ENCODE results near the gene DNAJC7. TPM values are rescaled to one million over a fixed set of nuclear protein-coding genes. Genes with fewer than 3 reads are reported as not detected.
"Not testable (repeated sequence)": the region's sequence is repeated elsewhere in the genome, so short reads cannot be mapped to it uniquely, and the experiment has no call there.

Gene DNAJC7
- total RNA-seq, 1 donor, result 46.3 TPM

DNA sequence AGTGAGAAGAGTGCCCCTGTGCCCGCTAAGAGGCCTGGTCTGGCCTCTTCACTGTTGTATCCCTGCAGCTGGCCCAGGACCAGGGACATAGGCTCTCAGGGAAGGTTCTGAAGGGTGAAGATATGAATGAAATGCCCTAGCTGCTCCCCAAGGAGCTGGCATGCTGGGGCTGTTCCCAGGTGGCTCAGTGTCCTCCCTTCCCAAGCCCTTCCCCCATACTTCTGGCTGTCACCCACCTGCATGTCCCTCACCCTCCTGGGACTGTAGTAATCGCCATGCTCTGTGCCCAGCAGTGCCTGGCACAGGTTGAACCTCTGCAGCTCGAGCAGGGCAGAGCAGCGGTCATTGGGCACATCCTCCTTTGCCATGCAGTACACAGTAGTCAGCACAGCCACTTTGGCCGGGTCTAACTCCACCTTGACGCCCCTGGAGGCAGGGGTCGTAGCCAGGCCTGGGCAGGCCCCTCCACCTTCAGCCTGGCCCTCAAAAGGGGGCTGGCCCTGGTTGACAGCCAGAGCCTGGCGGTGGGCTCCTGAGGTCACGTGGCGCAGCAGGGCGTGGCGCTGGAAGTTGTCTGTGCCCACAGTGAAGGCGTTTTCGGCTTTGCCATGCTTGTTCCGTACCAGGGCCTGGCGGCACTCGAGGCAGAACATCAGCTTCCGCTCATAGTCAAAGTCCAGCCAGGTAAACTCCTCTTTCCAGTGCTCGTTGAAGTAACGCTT is 25.5 kb upstream of the DNAJC7 start:
- no peak for DNase-seq (ENCODE audit: low read depth in 2 of 3, low spot score in 2 of 3)

DNA sequence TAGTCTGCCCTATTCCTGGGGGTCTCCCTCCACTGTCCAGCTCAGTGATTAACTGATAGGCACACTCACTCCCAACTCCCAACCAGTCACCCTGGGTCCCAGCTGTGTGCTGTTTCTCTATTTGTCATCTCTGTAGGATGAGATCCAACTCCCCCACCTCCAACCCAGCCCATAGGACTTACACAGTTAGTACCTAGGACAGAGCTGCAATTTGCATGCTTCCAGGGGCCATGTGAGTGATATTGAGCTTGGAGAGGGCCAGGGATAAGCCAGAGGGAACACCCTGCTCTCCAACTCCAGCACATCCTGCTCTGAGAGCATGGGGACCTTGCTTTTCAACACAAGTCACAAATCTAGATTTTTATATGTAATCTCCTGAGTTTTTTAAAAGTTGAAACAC is 24.4 kb upstream of the DNAJC7 start:
- DNase-seq (ENCODE audit: low read depth in 2 of 3, low spot score in 2 of 3), result no peak

GRCh38 chr17:42040818-42041217 is 23.6 kb upstream of the DNAJC7 start:
- DNase-seq (ENCODE audit: low read depth in 2 of 3, low spot score in 2 of 3), result no peak

DNA sequence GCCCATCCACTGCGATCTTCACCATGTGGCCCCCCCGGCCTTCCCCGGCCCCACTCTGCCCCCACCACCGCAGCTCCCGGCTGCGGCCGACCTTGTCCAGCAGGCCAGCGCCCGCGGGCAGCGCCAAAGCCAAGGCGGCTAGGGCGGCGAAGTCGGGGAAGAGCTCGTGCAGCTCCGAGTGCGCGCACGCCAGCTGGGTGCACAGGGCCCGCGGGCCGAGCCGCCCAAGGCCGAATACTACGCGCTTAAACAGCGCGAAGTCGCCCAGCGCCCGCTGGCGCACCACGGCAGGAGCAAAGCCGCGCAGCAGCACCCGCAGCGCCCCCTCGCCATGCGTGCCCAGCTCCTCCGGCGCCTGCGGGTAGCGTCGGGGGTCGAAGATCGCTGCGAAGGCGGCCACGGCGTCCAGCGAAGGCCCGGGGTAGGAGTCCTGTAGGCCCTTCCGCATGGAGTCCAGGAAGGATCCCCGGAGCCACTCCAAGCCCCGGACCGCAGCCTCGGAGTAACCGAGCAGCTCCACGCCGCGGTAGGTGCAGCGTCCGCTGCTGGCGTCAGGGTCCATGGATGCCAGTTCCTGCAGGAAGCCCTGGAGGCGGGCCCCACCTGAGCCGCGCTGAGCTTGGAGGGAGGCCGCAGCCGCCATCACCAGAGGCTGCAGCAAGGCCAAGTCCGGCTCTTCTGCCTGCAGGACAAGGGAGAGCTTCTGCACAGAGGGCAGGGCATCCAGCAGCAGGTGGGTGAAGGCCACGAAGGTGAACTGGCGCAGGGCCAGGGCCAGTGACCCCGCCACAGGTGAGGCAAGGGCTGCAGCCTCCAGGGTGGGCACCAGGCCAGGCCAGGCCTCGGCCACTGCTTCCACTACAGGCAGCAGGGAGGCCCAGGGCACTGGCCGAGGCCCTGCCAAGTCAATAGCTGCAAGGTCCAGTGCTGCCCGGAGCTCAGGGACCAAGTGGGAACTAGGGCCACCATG is 22.8 kb upstream of the DNAJC7 start:
- DNase-seq (ENCODE audit: low read depth in 2 of 3, low spot score in 2 of 3), result peak in 1 of 3 donors; percentile 22

DNA sequence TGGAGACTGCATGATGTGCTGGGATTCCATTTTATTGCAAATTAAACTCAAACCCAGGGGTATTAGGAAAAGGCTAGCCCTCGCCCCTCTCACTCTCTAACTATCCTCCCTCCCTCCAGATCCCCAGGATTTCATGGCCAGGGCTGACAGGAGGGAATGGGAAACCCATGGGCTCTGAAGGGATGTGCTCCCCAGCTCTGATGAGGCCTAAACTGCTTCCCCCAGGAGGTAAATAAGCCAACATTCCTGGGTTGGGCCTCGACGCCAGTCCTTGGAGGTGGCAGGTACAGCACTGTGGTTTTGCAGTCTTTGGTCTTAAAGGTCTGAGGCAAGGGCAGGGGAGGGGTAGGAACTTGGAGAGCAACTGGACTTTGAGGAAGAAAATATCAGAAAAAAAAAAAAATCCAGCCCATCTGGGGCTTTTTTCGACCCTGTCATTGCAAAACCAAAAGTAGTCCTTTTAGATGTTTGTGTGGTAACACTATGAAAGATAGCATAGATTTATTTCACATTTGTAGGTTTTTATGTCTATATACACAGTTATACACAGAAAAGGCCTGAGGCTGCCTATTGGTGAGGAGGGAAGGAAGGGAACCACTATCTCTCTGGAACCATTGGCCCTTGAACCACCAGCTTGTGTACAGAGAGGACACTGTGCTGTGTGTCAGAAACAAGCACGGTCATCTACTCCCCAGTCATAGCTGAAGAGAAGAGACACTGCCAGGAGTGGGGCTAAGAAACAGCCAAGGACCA is 21.2 kb upstream of the DNAJC7 start:
- DNase-seq (ENCODE audit: low read depth in 2 of 3, low spot score in 2 of 3), result no peak

- DNase-seq (ENCODE audit: low read depth in 2 of 3, low spot score in 2 of 3), result no peak
Measured at GRCh38 chr17:42034059-42034458, 16.8 kb upstream of the DNAJC7 start.

- no peak for DNase-seq (ENCODE audit: low read depth in 2 of 3, low spot score in 2 of 3)
Measured at GRCh38 chr17:42031584-42031983, 14.3 kb upstream of the DNAJC7 start.

GRCh38 chr17:42028791-42029127 is 11.5 kb upstream of the DNAJC7 start:
- no peak for DNase-seq (ENCODE audit: low read depth in 2 of 3, low spot score in 2 of 3)

GRCh38 chr17:42027961-42028790 is 10.9 kb upstream of the DNAJC7 start:
- DNase-seq (ENCODE audit: low read depth in 2 of 3, low spot score in 2 of 3), result no peak

DNA sequence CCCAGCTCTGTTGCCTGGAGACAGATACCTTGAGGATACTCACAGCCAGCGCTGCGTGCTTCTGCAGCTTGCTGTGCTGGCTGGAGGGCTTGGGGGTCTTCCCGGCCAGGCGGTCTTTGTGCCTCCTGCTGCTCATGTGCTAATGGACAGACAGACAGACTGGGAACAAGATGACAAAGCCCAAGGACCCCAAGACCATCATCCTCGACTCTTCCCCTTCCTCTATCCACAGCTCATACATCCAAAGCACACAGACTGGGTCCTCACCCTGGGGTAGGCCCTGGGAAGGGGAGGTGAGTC is 10.3 kb upstream of the DNAJC7 start:
- DNase-seq (ENCODE audit: low read depth in 2 of 3, low spot score in 2 of 3), result no peak

- peak in 1 of 3 donors; percentile 59 for DNase-seq (ENCODE audit: low read depth in 2 of 3, low spot score in 2 of 3)
Measured at GRCh38 chr17:42026857-42027589, 9.8 kb upstream of the DNAJC7 start.

GRCh38 chr17:42025936-42026335 is 8.7 kb upstream of the DNAJC7 start:
- DNase-seq (ENCODE audit: low read depth in 2 of 3, low spot score in 2 of 3), result no peak

- no peak for DNase-seq (ENCODE audit: low read depth in 2 of 3, low spot score in 2 of 3)
Measured at GRCh38 chr17:42025191-42025579, 7.9 kb upstream of the DNAJC7 start.

DNA sequence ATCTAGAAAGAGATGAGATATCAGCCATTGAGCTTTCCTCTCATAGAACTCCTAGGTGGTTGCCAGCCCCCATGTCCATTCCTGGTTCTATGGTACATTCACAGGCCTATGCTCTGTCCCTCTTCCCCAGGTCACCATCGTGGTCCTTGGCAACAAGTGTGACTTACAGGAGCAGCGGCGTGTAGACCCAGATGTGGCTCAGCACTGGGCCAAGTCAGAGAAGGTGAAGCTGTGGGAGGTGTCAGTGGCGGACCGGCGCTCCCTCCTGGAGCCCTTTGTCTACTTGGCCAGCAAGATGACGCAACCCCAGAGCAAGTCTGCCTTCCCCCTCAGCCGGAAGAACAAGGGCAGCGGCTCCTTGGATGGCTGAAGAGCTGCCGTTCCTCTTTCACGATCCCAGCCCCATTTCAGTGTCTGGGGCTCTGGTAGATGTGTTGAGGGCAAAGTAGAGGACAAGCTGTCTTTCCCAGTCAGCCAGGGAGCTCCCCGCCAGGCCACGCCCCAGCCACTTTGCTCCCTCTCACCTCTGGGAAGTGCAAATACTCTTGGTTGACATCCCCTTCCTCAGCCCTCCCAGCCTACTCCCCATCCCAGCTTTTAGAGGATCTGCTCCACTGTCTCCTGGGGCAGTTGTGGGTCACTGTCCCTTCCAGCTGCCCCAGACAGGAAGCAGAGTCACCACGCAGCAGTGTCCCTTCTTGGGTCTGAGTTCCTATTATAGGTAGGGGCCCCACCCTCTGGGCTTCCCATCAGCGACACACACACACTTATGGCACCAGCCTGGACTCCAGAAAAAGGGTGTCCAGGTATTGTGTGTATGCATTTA is 6.5 kb upstream of the DNAJC7 start:
- no peak for DNase-seq (ENCODE audit: low read depth in 2 of 3, low spot score in 2 of 3)

- not testable (repeated sequence) for DNase-seq (ENCODE audit: low read depth in 2 of 3, low spot score in 2 of 3)
Measured at GRCh38 chr17:42020845-42021244, 3.6 kb upstream of the DNAJC7 start.

GRCh38 chr17:42019509-42020404 is 2.5 kb upstream of the DNAJC7 start, which contains the start of gene NKIRAS2:
TSS of gene NKIRAS2 (plus strand) at chr17:42020090. CDS start at chr17:42021578, 1,488 bp downstream.
- DNase-seq (ENCODE audit: low read depth in 2 of 3, low spot score in 2 of 3), result peak; percentile 75 to 93 (median 91)

DNA sequence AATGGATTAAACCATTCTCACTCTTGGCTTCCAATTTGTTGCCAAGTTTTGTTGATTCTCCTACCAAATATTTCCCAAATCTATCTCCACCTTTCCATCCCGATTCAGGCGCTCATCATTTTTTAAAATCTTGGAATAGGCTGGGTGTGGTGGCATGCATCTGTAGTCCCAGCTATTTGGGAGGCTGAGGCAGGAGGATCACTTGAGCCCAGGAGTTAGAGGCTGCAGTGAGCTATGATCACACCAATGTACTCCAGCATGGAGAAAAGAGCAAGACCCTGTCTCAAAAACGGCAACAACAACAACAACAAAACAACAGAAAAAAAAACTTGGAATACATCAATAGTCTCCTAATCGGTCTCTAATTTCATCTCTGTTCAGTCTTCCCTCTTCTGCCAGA is 1.7 kb upstream of the DNAJC7 start:
- no peak for DNase-seq (ENCODE audit: low read depth in 2 of 3, low spot score in 2 of 3)

GRCh38 chr17:42018339-42018738 is 1.1 kb upstream of the DNAJC7 start:
- no peak for DNase-seq (ENCODE audit: low read depth in 2 of 3, low spot score in 2 of 3)

Measured in hematopoietic multipotent progenitor cell (in vitro differentiated cells).